Measurements from ENCODE around the gene FOXI2.

FOXI2 gene

DNA sequence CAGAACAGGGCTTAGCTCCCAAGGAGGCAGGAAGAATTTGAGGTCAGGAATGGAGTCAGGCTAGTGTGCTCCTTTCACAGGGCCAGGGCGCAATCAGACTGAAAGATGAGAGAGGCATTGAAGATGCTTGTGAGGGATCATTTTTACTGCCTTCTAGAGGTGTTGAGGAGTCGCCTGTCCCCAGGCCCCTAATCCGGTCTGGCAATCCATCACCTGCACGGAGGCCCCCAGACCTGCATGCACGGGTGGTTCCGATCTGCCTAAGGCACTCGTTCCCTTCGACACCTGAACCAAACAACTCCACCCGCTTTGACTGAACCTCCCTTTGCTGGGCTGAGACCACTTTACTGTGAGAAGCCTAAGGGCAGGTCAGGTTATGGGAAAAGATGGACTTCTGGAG is 8.0 kb downstream of the FOXI2 start:
- DNase-seq: no peak

DNA sequence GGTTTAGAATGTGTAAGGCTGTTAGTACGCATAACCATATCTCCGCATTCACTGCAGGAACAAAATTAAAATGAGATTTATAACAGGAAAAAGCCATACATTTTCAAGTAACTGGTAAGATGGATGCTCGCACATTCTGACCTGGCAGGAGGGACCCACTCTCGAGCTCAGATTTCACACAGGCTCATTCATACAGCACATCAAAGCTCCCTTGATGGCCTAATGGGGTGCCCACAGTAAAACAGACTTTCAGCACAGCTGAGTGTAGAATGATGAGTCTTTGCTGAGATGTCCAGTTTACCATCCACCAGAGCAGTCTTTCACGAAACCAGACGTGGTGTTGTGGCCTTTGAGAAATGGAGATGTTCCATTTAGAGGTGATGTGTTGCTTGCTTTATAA is 8.9 kb downstream of the FOXI2 start:
- DNase-seq: no peak

DNA sequence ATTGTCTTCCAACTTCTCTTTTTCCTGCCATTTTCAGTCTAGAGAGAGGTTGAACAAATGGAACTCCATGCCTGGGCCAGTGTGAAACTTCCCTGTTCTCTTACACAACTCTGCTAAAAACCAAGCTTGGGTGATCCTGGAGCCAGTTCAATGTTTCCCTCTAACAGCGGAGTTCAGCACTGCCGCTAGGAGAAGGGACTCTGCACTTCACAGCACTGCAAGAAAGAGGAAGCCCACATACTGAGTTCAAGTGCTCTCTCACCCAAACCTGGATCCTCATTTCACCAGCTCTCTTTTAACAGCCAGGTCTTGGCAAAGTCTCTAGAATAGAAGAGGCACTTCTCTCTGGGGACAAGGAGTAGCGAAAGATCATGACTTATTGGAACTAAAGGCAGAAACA is 18.8 kb downstream of the FOXI2 start:
- no peak for DNase-seq

DNA sequence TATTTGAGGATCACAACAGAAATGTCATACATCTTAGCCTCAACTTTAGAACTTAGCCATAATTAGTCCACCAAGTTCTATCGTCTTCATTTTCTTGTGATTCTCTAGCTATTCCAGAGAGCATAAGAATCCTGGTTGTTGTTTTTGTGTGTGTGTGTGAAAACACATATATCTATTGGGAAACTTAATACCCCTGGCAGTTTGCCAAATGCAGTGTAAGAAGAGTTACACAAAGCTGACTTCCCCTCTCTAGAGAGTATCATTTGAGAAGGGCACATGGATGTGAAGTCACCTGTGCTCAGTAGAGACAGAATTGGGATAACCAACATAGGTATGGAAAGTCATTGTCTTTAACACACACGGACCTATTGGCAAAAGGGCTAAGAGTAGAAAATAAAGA is 19.3 kb downstream of the FOXI2 start:
- DNase-seq: no peak

DNA sequence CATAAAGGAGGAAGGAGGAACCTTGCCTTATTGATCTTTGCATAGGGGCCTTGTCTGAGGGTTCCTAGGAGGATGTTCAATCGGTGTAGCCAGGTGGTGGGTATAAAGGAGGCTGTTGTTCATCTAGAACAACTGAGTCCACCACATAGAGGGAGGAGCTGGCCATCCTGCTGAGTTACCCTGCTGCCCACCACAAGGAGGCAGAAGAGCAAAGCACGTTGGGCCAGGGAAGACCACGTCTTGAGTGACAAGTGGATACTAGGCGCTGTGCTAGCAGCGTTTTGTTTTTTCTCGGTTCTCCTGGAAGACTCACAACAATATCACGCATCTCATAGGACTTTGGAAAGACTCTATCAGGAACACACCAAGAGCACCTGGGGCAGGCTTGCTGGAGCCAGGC is 20.0 kb downstream of the FOXI2 start:
- DNase-seq: no peak

DNA sequence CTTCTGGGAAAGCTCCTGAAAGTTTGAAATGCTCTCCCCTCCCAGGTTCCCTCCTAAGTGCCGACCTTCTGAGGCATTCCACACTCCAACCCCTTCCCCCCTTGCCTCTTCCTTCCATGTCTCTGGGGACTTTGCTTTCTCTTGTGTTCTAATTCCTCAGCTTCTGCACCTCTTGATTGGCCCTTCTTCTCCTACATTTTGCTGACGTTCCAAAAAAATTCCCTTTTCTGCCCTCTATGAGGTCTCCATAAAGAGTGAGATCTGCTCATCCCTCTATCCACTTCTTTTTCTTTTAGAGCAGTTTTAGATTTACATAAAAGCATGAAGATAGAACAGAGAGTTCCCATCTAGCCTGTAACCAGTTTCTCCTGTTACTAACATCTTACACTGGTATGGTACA is 22.3 kb downstream of the FOXI2 start:
- DNase-seq: no peak

DNA sequence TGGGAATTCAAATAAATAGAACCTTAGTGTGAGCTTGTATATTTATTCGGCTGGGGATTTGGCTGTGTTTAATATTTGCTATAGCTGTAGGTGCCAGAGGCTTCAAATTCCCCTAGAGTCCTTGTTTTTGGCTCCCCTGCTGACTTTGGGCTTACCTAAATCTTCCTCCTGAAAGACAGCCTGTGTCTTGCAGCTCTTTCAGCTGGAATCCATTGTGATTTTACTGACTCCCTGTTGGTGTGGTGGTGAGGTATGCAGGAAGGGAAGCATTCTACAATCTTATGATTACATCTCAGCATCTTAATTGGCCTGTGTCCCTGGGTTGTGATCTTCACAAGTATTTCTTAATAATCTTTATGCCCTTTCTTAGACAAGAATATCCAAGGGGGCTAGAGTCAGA is 25.9 kb downstream of the FOXI2 start:
- no peak for DNase-seq

DNA sequence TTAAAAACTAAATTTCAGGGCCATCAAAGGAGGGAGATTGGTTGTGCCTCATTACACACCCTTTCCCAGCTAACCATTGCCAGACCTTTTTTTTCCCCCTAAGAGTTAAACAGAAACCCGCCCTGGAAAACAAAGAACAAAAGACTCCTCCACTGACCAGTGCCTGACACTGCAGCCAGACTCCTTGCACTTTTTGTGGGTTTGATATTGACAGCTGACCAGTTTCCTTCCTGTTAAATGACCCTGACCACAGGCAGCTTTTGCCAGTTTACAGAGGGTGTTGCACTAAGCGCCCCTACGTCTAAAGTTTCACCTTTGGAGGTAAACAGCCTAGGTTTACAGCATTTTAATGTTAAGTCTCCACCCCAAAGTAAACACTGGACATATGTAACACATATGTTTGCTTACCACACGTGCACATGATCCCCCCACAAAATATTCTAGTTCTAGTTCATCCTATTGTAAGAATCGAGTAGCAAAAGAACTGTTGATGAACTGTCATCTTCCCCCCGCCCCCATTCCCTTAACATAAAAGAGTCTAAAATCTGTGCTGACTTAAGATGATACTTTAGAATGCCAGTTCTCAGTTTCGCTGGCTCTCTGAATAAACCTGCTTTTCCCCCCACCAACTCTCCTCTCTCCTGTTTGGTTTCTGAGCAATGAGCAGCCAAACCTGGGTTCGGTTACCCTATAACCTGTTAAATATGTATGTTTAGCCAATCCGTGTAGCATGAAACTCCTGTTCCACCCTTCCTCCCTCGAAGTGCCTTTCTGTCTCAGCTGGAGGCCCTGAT is 38.0 kb downstream of the FOXI2 start:
- no peak for DNase-seq

DNA sequence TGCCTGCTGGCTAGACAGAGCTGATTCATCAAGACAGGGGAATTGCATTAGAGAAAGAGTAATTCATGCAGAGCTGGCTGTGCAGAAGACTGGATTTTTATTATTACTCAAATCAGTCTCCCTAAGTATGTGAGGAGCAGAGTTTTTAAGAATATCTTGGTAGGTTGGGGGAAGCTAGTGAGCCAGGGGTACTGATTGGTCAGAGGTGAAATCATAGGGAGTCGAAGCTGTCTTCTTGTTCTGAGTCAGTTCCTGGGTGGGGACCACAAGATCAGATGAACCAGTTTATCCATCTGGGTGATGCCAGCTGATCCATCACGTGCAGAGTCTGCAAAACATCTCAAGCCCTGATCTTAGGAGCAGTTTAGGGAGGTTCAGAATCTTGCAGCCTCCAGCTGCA is 39.8 kb downstream of the FOXI2 start:
- no peak for DNase-seq

DNA sequence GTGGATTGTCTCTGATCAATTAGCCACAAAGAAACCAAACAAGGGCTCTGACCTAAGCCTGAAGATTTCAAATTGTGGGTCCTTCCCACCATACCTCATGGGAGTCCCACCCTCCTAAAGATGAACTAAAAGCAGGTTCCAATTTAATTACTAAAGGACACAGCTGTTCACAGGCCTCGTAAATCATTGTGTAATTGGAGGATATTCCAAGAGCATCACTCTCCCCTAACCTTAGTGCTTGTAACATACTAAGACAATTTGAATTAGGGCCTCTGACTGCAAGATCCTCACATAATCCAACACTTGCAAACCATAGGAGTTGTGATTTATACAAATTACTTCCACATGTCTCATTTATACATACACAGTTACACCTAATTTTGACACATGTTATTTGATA is 44.4 kb downstream of the FOXI2 start:
- no peak for DNase-seq

DNA sequence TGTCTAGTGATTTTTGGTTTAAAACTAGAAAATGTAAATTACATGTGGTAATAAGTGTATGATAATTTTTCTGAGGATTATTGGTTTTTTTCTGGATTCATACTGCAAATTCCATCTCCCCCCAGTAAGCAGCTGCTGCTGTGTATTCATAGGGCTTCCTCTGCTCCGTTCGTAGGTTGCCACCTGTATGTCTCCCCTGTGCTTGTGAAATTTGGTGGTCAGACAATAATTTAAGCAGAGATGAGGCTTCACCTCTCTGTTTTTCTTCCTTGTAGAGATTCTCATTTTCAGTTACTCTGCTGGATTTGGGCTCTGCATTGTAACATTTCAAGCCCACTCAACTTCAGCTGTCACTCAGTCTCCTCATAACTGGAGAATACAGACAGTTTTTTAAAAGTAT is 50.9 kb downstream of the FOXI2 start:
- DNase-seq: no peak

DNA sequence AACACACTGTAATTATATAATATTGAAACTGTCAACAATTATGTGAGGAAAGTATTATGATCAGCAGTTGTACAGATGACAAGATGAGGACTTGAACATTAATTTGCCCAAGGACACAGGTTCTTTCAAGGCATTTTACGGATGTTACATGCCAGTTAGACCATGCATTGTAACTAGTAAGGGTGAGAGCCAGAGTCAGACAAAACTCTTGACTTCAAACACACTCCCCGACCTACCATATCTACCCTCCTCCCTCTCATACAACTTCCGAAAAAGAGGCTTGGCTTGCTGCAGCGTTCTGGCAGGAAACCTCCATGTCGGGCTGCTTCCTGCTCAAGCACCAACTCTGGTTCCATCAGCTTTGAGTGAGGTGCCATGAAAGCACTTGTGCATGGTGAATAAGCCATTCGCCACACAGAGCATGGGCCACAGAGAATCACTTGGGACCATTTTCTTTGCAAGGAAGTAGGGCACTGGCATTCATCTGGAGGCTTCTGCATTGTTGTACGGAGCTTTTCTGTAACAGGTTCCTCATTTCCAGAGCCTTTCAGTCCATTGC is 53.2 kb downstream of the FOXI2 start:
- no peak for DNase-seq
